ENCODE data around the gene CFAP46.

DNA sequence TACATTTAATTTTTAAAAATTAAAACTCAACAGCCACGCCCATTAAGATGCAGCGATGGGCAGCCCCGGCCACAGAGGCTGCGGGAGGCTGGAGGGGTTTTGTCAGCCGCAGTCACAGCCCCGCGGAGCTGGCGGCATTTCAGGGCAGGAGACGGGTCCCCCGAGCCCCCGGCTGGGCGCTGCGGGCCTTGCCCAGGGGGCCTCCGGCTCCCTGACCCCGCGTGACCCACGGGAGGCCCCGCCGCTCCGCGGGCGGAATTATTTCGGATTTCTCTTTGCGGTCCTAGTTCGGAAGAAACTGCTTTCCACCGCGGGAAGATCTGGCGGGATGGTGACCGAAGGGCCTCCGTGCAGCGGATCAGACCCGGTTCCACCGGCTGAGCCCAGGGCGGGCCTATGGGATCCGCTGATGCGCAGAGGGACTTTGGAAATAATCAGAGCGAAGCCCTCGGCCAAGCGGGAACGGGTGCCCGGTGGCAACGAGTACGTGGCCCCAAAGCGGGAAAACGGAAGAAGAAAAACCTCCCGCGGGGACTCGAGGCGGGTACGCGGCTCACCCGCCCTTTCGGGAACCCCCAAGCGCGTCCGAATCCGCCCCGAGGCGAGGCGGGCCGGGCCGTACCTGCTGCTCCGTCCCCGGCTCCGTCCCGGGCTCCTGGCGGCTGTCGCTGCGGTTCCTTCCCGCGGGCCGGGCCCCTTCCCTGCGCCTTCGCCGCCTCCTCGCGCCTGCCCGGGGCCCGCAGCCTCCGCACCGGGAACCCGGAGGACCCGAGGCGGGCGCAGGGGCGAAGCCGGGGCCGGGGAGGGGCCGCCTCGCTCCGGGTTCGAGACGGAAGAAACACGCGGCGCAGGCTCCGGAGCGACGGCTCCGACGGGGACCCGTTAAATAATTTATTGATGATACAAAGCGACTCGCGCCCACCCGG is 158.2 kb downstream of the CFAP46 start:
- TF ChIP-seq, protein P1, sequence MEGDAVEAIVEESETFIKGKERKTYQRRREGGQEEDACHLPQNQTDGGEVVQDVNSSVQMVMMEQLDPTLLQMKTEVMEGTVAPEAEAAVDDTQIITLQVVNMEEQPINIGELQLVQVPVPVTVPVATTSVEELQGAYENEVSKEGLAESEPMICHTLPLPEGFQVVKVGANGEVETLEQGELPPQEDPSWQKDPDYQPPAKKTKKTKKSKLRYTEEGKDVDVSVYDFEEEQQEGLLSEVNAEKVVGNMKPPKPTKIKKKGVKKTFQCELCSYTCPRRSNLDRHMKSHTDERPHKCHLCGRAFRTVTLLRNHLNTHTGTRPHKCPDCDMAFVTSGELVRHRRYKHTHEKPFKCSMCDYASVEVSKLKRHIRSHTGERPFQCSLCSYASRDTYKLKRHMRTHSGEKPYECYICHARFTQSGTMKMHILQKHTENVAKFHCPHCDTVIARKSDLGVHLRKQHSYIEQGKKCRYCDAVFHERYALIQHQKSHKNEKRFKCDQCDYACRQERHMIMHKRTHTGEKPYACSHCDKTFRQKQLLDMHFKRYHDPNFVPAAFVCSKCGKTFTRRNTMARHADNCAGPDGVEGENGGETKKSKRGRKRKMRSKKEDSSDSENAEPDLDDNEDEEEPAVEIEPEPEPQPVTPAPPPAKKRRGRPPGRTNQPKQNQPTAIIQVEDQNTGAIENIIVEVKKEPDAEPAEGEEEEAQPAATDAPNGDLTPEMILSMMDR (IDR thresholded peaks at IDR 0.05) = no peak
- no peak for TF ChIP-seq POLR2A (IDR thresholded peaks at IDR 0.05)

Data from Peyer's patch (tissue), 4 donors.